Measurements from ENCODE around the gene HOXA13.

DNA sequence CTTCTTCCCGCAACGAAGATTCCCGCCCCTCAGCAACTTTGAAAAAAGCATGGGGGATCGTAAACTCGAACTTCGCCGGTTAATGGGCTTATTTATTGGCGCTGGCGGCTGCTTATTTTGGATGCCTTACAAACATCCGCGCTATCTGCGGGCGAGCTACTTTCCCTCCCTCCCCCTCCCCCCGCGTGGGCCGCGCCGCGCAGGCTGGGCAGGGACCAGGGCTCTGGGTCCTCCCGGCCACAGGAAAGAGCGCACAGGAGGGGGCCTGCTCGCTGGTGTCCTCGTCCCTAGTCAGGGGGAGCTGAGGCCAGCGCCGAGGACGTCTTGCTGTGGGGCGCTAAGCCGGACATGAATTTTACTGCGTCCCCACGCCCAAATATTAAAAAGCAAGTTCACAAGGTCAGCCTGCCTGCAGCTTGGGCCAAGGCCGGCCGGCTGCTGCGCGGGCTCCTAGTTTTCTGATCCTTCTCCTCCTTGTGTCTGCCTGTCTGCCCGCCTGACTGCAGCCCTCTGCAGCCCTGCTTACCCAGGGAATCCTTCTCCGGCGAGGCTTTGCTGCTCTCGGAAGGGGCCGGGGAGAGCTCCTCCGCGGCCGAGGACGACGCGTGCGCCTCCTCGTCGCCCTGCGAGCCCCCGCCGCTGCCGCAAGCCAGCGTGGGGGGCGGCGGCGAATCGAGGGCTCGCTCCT lies 26.9 kb downstream of the HOXA13 start:
- no peak for TF ChIP-seq POLR2A (IDR thresholded peaks at IDR 0.05; ENCODE audit: low read depth, low read length)
- no peak for TF ChIP-seq POLR2AphosphoS5 (IDR thresholded peaks at IDR 0.05; ENCODE audit: low read depth, low read length)
